Urothelium cell line (cell line): ENCODE measurements around the gene UBA6.

Source experiments
- DNase-seq: peaks from one replicate; pipeline ENCODE4 v3.0.0; 2011; ENCODE audit warnings: low spot score, mixed read lengths
- FAIRE-seq: peaks from 2 replicates; lab custom pipeline; 2011; peaks lifted over from hg19 to GRCh38; lab: Jason Lieb, UNC

The UBA6 gene

DNA sequence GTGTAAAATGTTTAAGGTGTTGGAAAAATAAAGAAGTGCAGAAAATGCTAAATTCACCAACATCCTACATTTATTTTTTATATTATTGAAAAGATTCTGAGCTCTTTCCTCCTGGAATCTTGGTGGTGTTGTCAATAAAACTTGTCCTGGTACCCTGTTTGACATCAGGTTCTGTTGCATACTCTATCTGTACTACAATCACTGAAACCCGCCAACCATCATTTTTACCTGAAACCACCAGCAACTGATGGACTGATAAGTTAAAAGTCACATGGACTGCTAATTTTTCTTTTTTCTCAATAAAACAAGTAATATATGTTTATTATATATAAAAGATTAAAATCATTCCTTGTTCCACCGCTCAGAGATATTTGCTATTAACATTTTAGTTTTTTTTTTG is 119.0 kb downstream of the UBA6 start:
- FAIRE-seq, result no peak
- no peak for DNase-seq

DNA sequence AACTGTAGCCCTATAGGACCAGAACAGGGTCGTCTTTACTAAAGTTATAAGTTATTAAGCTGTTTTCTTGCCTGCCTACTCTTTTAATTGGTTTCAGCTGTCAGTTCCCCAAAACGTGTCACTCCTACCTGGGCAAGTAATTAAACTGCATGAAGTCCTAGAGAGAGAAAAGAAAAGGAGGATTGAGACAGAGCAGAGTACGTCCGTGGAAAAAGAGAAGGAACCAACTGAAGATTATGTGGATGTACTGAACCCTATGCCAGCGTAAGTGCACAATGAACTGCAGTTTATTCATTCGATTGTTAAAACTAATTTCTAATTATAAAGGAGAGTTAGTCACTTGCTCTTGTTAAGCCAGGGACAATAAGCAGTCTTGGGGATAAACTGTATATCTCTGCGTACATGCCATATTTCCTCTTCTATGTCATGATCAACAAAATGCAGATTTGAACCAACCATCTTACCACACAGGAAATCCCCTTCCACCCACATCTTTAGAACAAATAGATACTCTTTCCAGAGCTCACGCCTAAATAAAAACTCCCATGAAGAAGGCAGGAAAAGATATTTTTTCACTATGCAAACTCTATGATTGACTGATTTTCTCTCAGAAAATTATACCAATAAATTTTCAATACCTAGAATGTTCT is 119.6 kb downstream of the UBA6 start:
- no peak for FAIRE-seq
- no peak for DNase-seq

DNA sequence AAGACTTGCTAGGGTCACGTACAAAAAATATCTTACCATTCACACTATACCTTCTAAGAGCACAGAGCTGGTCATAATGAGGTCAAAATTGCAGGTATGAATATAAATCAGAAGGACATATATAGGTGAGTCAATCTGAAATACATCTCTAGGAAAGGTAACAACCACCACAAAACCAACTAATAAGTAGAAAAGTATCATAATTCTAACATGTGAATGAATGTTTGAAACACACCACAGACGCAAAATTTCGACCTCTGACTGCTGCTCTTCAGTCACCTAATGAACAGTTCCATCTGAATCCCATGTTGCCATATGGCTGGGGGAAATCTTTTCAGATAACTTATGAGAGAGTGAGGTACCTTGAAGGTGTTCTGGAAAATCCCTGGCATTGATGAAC is 120.4 kb downstream of the UBA6 start:
- DNase-seq, result no peak
- no peak for FAIRE-seq

DNA sequence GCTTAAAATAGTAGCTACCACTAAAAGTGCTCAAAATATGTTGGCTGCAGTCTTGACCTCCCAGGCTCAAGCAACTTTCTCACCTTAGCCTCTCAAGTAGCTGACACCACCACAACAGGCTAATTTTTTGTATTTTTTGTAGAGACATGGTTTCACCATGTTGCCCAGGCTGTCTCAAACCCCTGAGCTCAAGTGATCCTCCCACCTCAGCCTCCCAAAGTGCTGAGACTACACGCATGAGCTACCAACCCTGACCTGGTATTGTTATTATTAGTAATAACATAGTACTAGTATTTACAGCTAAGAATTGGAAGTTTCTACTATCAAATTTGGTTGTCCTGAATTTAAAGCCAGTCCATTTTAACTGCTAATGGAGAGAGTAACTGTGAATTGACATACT is 124.4 kb downstream of the UBA6 start:
- FAIRE-seq (no peak), DNase-seq (no peak)

DNA sequence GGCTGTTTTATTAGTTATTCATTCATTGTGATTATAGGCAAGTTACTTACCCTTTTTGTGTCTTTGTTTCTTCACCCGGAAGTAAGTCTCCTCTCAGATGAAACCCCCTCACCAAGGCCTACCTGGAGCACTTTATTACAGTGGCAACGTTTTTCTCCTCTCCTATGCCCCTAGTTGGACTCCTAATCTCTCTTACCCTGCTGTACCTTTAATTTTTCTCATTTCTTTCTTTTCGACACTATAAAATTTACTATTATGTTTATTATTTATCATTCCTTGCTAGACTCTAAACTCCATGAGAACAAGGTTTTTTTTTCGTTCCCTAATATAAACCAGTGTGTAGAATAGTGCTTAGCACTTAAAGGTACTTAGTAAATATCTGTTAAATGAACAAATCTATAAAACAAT is 124.9 kb downstream of the UBA6 start:
- DNase-seq (no peak), FAIRE-seq (no peak)

DNA sequence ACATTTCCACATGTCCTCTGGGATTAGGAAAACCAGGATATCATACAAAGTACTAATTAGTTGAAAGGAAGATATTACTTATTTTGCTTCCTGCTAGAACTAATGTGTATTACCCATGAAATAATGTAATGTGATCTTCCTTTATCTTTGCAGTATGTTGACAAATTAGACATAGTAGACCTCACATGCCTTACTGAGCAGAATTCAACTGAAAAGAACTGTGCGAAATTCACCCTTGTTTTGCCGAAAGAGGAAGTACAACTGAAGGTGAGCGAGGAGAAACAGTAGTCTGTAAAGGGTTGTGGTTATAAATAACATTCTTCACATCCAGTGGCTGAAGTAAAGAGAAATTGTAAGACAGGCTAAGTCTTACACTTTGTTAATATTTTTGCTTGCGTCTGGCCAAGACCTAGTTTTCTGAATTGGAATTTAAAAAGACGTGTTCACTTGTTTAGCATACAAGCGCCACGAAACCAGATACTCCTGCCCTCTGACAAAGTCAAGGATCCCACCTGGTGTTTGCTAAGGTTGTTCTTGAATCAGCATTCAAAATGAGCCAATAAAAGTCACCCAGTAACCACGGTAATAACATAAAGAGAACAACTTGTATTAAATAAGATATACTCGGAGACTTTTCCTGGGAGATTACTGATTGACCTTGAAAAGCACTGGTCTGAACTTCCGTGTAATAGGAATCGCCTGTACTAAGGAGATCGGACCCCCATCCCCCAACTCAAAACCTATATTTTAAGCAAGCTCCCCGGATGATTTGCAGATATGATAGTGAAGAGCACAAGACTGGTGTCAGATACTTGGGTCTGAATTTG is 125.5 kb downstream of the UBA6 start:
- DNase-seq (no peak), FAIRE-seq (no peak)

DNA sequence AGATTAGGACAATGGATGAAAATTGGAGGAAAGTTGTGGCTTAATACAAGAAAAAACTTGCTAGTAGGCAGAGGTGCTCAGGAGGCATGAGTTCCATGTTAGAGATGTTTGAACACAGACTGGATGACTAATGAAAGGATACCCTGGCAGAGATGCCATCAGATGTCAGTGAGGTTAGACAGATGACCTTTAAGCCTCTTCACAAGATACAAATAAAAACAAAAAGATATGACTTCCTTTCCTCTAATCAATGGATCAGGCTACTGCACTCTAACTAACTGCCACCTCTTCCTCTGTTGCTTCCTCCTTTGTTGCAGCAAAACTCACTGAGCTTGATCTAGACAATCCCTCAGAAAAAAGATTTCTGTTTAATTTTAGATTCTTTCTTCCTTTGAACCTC is 127.8 kb downstream of the UBA6 start:
- FAIRE-seq, result no peak
- no peak for DNase-seq

DNA sequence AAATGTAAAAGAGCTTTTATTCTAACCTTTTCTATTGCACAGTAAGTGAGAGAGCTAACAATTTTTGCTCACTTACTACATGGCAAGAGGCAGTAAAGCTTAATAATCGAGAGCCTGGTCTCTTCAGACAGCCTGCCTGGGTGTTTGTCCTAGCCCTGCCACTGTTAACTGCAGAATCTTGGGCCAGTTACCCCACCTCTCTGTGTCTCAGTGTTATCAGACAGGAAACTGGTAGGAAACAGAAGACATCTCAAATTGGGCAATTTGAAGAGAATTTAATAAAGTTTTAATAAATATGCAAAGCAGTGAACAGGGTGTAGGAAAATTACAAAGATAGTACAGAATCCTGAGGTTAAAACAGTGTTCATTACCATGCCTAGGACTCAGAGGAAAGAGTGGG is 129.0 kb downstream of the UBA6 start:
- no peak for FAIRE-seq
- no peak for DNase-seq

DNA sequence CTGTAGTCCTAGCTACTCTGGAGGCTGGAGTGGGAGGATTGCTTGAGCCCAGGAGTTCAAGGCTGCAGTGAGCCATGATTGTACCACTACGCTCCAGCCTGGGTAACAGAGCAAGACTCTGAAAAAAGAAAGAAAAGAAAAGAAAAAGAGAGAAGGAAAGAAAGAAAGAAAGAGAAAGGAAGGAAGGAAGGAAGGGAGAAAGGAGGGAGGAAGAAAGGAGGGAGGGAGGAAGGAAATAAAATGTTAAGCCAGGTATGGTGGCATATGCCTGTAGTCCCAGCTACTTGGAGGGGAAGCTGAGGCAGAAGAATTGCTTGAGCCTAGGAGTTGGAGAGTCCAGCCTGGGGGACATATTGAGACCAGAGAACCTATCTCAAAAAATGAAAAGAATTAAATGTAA is 130.4 kb downstream of the UBA6 start:
- DNase-seq (no peak), FAIRE-seq (no peak)

DNA sequence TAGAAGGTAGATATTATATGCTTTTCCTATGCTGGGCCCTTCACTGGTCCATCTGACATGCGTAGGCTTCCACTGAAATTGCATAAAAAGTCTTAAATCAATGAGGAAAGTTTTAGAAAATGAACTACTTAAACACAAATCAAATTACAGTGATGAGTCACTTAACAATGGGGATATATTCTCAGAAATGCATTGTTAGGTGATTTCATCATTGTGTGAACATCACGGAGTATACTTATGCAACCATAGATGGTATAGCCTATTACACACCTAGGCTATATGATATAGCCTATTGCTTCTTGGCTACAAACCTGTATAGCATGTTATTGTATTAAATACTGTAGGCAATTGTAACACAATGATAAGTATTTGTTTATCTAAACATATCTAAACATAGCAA is 132.1 kb downstream of the UBA6 start:
- DNase-seq, result no peak
- FAIRE-seq, result no peak

DNA sequence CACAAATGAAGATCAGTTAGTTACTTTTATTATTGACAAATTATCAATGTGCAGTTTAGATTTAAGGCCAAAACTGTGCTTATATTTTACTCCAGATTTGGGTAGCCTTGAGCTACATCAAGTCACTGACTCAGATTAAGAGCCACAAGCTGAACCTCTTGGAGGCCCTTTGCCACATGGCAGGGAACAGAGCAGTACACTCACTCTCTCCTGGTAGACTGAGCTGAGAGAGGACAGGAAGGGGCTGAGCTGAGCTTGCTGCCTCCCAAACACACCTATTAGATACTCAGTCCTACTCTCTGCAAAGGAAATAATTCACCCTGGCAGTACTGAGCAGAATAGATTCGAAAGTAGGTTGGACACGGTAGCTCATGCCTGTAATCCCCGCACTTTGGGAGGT is 134.6 kb downstream of the UBA6 start:
- DNase-seq (no peak), FAIRE-seq (no peak)

DNA sequence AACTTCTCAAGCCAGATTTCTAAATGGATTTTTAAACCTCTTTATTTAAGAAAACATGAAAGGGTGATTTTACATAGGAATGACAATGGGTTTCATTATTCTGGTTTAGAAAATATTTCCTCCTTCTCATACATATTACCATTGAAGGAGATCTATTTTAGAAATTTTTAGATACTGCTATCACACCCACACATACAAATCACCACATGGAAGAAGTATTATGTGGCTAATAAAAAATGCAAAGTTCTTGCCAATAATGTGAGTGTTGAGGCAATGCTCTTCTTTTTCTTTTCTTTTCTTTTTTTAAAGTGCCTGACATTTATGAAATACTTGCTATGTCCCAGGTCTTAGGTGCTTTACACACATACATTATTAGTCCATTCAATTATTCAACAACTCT is 135.7 kb downstream of the UBA6 start:
- FAIRE-seq, result no peak
- DNase-seq, result no peak
